Globus pallidus (tissue), 1 donor: ENCODE measurements around the gene ANKRD13D.

Experiments used
- DNase-seq: peaks from one replicate; pipeline ENCODE4 v3.0.0-alpha.2; 2015; ENCODE audit warnings: low spot score

The ANKRD13D gene

GRCh38 chr11:67273260-67273990 is 15.7 kb upstream of the ANKRD13D start:
- DNase-seq: no peak

GRCh38 chr11:67274768-67275605 is 14.1 kb upstream of the ANKRD13D start:
- DNase-seq: no peak

DNA sequence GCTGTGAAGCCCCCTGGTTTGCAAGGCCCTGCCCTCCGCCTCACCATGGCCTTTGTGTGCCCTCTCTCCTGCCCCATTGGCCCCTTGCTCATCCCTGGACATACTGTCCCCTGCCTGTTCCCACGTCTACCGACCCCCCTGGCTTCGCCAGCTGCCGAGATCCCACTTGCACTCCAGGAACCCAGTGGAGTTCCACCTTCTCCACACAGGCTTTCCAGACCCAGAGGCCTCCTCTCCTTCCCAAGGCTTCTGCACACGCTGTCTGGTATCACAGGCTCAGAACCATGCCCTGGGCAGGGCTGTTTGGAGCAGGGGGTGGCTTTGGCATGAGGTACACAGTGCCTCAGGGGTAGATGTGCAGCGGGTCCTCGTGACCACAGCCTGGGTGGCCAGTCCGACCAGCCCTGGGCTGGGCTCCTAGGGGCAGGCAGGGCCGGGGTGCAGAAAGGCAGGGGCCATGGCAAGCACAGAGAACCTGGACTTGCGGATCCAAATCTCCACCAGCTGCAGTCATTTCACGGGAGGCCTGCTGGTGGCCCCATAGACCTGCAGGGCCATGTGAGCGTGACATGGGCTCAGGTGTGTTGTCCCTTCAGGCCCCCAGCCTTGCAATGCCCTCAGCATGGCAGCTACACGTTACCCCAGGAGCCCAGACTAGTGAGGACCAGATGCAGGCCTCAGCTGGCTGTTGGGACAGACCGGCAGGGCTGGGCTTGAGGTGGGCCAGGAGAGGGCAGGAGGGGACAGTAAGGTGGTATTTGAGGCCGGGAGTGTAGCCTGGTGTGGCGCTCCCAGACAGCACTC is 13.3 kb upstream of the ANKRD13D start:
- DNase-seq: no peak

DNA sequence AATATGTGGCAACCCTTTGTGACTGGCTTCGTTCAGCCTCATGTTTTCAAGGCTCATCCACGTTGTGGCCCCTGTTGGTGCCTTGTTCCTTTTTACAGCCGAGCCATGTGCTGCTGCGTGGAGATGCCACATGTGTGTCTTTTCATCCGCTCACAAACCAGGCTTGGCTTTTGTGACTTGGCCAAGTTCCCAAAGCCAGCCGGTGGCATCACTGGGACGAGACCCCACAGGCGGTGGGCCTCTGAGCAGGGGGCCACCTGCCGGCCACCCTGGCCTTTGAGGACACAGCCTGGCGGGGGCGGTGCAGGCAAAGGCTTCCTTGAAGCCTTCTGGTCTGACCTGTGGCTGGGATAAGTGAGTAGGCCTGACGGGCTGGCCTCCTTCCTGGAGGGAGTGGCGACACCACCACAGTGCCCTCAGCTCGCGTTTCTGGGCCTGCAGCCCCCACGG is 12.3 kb upstream of the ANKRD13D start:
- DNase-seq: no peak

- DNase-seq: peak; percentile 67
Observed at GRCh38 chr11:67277231-67277961, 11.7 kb upstream of the ANKRD13D start.

- DNase-seq: no peak
Observed at GRCh38 chr11:67278135-67278938, 10.8 kb upstream of the ANKRD13D start.

DNA sequence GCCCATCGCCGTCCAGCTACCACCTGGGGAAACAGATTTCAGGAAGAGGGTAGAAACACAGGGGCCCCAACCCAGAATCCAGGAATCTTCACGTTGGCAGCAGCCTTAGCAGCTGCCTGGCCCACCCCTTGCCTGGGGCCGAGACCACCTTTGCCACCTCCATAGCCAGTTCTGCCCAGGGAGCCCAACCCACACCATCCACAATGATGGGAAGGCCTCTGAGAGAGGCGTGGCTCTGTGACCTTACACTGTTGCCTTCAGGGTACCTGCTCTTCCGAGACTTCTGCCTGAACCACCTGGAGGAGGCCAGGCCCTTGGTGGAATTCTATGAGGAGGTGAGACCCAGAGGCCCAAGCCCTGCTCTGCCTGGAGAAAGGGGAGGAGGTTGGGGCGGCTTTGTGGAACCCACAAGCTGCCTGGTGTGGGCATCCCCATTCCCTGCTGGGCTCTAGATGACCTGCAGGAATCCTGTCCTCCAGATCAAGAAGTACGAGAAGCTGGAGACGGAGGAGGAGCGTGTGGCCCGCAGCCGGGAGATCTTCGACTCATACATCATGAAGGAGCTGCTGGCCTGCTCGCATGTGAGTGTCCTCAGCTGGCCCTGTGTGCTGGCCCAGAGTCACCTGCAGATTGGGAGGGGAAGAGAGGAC is 10.0 kb upstream of the ANKRD13D start:
- DNase-seq: no peak

DNA sequence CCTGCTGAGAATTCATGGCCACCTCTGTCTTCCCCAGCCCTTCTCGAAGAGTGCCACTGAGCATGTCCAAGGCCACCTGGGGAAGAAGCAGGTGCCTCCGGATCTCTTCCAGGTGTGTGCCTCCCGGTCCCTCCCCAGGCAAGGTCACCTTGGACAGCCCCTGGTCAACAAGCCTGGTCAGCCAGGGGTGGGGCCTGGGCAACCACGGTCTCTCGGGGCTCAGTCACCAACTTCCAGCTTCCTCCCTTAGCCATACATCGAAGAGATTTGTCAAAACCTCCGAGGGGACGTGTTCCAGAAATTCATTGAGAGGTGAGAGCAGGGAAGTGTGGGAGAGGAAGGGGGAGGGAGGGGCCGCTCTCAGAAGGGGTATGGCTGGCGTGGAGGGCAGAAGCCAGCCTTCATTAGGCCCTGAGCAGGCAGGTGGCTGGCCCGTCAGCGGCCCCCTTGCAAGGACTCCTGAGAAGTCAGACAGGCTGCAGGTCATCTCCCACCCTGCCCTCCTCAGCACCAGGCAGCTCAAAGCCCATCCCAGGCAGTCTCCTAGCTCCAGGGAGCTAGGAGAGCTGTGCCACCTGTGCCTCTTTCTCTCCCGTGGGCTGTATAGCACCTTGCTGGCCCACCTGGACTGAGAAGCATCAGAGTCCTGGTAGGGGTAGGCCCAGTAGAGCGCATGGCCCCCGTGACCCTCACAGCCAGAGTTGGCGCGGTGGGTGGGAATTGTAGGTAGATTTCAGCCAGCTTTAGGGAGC is 9.3 kb upstream of the ANKRD13D start:
- no peak for DNase-seq

- DNase-seq: no peak
Observed at GRCh38 chr11:67280341-67280787, 8.7 kb upstream of the ANKRD13D start.

- DNase-seq: no peak
Observed at GRCh38 chr11:67280788-67281551, 8.1 kb upstream of the ANKRD13D start.

- DNase-seq: no peak
Observed at GRCh38 chr11:67281552-67282150, 7.5 kb upstream of the ANKRD13D start.

DNA sequence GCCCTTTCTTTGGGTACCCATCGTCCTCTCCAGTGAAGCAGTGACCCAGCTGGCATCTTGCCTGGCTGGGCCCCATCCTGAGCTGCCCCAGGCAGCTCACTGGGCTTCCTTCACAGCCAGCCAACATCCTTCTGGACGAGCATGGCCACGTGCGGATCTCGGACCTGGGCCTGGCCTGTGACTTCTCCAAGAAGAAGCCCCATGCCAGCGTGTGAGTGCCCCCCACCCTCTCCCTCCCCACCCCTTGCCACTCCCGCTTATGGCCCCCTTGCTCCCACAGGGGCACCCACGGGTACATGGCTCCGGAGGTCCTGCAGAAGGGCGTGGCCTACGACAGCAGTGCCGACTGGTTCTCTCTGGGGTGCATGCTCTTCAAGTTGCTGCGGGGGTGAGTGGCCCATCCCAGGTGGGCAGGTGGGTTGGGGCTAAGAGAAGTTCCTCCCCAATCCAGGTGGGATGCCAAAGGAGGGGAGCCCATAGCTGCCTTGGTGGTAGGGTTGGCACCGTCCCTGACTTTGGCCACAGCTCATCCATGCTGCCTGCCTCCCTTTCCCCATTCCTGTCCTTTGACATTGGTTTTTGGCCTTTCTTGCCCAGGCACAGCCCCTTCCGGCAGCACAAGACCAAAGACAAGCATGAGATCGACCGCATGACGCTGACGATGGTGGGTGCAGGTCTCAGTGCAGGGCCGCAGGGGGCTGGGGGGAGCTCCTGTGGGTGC is 6.8 kb upstream of the ANKRD13D start:
- DNase-seq: no peak

DNA sequence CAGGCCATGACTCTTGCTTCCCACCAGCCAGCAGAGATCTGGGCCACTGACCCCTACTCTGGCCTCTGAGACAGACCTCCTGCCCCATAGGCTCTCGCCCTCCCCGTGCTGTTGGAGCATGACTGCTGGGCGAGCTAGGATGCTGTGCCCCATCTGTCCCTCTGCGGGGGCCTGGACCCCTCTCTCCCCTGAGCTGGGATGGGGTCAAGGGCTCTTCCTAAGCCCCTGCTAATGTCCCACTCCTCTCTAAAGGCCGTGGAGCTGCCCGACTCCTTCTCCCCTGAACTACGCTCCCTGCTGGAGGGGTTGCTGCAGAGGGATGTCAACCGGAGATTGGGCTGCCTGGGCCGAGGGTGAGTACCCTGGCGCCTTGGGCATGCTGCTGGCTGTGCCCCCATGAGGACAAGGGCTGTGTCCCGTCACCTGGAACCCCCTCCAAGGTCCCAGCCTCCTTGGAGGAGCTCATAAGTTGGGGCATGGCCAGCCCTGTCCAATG is 6.2 kb upstream of the ANKRD13D start:
- no peak for DNase-seq

GRCh38 chr11:67283481-67283963 is 5.6 kb upstream of the ANKRD13D start:
- DNase-seq: no peak

DNA sequence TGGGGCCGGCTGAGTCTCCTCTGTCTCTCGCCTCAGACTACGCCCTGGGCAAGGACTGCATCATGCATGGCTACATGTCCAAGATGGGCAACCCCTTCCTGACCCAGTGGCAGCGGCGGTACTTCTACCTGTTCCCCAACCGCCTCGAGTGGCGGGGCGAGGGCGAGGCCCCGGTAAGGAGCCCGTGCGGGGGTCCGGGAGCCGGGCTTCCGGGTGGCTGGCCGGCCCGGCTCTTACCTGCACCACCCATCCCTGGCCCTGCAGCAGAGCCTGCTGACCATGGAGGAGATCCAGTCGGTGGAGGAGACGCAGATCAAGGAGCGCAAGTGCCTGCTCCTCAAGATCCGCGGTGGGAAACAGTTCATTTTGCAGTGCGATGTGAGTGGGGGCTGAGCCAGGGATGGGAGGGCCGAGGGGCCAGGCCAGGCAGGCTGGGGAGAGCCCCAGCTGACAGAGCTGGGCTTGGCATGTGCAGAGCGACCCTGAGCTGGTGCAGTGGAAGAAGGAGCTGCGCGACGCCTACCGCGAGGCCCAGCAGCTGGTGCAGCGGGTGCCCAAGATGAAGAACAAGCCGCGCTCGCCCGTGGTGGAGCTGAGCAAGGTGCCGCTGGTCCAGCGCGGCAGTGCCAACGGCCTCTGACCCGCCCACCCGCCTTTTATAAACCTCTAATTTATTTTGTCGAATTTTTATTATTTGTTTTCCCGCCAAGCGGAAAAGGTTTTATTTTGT is 4.1 kb upstream of the ANKRD13D start:
- no peak for DNase-seq
